GM19372 (cell line): Measurements from ENCODE around the gene TNFRSF17.

ENCODE experiments used
- ATAC-seq: cut with Tn5 transposase; IDR thresholded peaks from one replicate; pipeline ENCODE4 v1.9.1; 2021; ENCODE audit warnings: mild to moderate bottlenecking, low read depth, moderate library complexity; ENCODE audit not compliant: unreplicated experiment

TNFRSF17 gene

GRCh38 chr16:11996433-11997330 lies 31.7 kb downstream of the TNFRSF17 start:
- no peak for ATAC-seq

DNA sequence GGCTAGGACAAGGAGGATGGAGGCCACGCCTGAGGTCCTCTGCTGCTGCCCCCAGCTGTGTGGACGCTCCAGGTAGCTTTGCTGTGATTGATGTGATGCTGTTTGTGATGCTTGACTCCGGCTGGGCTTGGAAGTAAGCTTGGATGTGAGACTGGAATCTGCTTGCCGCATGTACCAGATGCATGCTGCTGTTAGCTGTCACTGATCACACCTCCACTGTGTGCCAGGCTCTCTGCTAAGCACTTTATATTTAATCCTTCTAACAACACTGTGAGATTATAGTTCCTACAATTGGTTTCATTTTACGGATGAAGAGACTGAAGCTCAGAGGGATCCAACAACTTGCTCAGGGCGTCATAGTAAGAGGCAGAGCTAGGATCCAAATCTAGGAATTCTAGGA lies 35.0 kb downstream of the TNFRSF17 start:
- no peak for ATAC-seq

GRCh38 chr16:12002447-12003006 lies 37.5 kb downstream of the TNFRSF17 start:
- no peak for ATAC-seq

GRCh38 chr16:12006637-12007036 lies 41.6 kb downstream of the TNFRSF17 start:
- ATAC-seq = no peak

DNA sequence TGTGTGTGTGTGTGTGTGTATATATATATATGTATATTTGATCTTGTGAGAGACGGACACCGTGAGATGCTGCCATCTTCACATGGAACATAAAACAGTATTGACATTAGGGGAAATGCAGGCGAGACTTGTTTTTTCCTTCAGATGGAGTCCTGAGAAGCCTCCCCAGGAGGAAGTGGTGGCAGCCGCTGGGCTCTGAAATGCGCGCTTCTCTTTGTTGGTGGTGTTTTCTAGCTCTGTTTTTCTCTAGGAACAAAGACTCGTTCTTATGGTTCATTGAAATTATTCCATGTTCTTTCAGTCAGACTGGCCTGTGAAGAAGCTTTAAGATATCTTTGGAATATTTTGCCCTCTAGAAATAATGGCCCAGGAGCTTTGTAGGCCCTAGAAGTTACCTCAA lies 44.5 kb downstream of the TNFRSF17 start:
- no peak for ATAC-seq

GRCh38 chr16:12009922-12010321 lies 44.9 kb downstream of the TNFRSF17 start:
- no peak for ATAC-seq

DNA sequence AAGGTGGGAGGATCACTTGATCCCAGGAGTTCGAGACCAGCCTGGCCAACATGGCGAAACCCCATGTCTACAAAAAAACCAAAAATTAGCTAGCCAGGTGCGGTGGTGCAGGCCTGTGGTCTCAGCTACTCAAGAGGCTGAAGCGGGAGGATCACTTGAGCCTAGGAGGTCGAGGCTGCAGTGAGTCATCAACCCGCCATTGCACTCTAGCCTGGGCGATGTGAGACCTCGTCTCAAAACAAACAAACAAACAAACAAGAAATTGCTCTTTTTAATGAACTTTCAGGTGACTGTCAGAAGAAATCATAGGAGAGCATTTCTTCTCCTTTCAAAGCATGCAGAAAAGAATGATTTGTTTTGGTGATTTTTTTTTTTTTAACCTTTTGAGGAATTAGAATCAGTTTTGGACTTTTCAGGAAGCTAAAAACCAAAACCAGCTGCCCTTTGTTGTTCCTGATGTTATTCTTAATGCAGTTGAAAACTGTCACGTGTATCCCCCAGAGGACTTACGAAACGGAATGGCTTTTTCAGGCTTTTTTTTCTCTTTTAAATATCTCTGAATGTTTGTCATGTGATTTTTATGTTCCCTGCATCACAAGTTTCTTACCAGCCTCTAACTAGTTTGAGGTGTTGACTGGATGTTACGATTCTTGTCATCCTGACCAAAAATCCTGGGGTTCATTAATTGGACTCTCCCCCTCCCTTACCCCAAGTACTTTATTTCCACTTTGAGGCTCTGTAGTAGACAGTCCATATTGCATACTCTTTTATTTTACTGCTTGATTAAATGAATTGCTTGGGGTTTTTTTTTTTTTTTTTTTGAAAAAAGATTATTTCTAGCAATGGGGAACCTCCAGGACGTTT lies 45.6 kb downstream of the TNFRSF17 start:
- ATAC-seq = no peak

DNA sequence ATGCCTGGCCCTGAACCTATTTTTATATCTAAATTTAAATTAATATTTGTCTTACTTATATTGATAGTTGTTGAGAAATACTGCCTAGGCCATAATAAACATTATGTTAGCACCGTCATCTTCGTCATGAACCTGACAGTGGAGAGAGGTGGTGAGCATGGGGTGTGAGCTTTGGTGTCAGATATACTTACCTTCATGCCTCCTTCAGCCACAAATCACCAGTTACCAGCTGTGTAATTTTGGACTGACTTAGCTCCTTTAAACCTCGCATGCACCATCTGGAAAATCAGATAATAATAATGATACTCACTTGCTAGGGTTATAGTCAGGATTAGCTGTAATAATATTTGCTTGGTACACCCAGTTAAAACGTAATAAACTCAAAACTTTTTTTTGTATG lies 46.6 kb downstream of the TNFRSF17 start:
- ATAC-seq = no peak

DNA sequence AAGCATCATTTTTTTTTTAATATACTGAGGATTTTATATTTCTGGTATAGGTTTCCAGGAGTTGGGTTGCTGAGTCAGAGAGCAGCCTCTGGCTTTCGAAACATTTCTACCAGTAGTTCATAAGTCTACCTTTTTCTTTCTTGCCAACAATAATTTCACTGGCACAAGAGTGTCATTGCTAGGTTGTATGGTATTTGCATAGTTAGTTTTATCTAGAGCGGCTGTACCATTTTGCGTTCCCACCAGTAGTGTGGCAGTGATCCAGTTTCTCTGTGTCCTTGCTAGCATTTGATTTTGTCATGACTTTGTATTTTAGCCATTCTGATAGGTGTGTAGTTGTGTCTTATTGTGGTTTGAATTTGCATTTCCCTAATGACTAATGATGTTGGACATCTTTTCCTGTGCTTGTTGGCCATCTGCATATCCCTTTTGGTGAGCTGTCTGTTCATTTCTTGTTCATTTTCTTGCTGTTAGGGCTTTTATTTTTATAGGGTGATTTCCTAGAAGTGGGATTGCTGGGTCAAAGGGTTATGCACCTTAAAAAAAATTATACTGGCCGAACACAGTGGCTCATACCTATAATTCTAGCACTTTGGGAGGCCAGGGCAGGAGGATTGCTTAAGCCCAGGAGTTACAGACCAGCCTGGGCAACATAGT lies 51.4 kb downstream of the TNFRSF17 start:
- ATAC-seq = no peak

GRCh38 chr16:12017558-12017957 lies 52.5 kb downstream of the TNFRSF17 start:
- no peak for ATAC-seq
